NCI-H748 (cell line): ENCODE results near the gene RASA3.

Experiments
- DNase-seq: peaks from one replicate; lab custom pipeline; 2025; ENCODE audit not compliant: unreplicated experiment; lab: John Stamatoyannopoulos, UW

Gene RASA3

GRCh38 chr13:114070098-114070799, 62.2 kb downstream of the RASA3 start:
- no peak for DNase-seq

DNA sequence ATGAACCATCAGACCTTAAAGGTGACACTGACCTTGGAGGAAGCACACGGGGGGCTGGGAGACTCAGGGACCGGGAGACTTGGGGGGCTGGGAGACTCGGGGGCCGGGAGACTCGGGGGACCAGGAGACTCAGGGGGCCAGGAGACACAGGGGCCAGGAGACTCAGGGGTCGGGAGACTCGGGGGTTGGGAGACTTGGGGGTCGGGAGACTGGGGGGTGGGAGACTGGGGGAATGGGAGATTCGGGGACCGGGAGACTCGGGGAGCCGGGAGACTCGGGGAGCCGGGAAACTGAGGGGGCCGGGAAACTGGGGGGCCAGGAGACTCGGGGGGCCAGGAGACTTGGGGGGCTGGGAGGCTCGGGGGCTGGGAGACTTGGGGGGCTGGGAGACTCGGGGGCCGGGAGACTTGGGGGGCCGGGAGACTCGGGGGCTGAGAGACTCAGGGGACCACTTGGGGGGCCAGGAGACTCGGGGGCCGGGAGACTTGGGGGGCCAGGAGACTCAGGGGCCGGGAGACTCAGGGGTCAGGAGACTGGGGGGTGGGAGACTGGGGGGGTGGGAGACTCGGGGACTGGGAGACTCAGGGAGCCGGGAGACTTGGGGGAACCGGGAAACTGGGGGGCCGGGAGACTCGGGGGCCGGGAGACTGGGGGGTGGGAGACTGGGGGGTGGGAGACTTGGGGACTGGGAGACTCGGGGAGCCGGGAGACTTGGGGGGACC, 62.9 kb downstream of the RASA3 start:
- no peak for DNase-seq

DNA sequence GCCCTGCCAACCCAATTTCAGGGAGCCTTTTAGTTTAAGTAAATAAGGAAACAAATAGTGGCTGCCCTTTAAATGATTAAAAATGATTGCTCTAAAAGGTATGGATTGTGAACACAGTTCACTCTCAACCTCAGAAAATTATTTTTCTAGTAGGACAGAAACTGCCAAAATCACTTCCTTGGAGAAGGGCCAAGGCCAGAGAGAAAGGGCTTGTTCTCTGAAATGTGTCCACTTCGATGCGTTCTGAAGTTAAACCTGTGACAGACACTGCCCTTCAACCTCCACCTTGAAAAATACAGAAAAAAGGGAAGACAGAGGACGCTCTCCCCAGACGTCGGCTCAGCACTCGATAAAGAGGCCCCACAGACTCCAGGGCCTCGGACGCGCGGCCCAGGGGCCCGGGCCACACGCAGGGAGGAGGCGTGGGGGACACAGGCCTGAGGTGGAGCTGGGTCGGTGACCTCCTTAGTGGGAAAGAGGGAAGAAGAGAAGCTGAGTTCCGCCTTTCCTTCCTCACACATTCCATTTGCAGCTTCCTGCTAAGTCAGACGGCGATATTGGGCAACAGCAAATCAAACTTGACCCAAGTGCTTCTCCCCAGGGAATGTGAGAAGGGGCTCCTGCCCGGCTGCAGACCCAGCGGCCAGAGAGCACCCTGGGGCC, 63.6 kb downstream of the RASA3 start:
- DNase-seq: no peak

- no peak for DNase-seq
These were observed 64.4 kb downstream of the RASA3 start for GRCh38 chr13:114067886-114068651.

DNA sequence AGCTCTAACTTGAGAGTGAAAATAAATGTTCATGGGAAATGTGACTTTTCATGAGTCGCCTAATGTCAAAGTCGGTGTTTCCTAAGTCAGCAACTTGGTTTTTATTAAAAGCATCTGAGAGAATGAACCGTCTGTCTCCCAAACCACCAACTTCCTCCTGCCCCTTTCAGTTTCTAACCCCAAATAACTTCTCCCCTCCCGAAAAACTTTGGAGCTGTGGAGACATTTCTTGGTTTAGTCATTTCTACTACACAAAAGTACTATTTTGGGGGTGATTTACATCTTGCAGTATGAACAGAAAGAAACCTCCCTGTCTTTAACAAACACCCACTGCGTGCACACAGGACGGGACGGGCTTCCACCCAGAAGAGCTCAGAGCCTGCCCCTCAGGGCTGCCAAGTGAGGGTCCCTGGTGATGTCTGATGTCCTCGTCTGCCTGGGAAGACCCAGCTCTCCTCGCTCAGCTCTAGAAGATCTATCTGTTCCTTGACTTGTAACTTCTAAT, 65.0 kb downstream of the RASA3 start:
- no peak for DNase-seq

DNA sequence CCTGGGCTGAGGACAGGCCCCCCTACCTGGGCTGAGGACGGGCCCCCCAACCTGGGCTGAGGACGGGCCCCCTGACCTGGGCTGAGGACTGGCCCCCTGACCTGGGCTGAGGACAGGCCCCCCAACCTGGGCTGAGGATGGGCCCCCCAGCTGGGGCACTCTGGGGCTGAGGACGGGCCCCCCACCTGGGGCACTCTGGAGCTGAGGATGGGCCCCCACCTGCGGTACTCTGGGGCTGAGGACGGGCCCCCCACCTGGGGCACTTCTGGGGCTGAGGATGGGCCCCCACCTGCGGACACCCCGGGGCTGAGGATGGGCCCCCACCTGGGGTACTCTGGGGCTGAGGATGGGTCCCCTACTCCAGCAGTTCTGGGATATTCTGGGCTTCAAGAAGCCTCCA, 65.5 kb downstream of the RASA3 start:
- DNase-seq: no peak

- no peak for DNase-seq
These were observed 66.3 kb downstream of the RASA3 start for GRCh38 chr13:114065926-114066774.

DNA sequence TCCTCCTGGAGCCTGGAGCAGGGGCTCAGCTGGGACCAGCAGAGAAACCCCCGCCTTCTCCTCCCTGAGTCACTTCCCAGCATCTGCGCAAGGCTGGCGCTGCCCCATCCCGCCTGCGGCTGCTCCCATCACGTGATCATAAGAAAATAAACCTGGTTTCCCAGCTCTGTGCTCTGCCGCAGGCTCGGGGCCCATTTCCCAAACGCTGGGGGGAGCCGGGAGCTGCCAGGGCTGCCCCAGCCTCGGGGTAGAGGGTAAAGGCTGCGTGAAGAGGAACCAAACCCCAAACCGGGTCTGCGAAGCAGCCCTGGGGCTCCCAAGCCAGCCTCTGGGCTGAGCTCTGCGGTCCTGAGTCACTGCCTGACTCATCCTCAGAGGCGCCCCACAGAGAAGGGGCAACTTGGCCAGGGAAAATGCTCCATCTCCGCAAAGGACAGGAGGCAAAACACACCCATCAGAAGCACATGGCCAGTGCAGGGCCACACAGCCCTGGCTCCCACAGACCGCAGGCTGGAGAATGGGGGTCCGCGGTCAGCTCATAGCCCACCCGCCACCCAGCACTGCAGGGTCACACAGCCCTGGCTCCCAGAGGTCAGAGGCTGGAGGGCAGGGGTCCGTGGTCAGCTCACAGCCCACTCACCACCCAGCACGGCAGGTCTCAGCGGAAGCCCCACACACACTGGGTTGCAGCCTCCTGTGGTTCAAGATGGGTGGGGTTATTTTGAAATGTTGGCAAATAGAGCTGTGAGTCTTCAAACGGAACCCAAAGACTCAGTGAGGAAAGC, 67.1 kb downstream of the RASA3 start:
- no peak for DNase-seq

DNA sequence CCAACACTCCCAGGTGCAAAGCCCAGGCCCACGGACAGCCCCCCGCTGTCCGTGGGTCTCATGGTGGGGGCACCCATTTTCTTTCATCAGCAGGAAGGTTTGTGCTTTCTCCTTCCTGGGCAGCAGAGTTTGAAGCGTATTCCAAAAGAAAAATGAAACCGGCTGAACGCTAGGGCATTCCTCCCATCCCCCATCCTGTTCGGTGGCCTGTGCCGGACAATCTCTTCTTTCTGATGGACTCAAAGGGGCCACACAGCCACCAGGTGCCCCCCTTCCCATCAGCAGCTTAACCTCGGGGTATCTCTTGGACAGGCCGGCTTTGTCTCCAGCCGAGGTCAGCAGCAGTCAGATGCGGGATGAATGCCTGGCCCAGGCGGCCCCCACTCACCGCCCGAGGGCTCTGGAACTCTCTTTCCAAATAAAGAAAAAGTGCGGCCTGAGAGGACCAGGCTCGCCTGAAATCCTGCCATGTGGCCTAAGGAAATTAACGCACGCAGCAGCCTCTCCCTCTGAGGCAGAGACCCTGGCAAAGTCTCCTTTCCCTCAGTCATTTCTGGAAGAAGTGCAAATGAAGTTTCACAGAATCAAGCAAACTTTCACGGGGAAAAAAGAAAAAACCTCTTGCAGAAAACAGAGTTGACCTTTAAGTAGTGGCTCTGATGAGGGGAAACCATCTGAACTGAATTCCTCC, 67.8 kb downstream of the RASA3 start:
- DNase-seq: no peak

DNA sequence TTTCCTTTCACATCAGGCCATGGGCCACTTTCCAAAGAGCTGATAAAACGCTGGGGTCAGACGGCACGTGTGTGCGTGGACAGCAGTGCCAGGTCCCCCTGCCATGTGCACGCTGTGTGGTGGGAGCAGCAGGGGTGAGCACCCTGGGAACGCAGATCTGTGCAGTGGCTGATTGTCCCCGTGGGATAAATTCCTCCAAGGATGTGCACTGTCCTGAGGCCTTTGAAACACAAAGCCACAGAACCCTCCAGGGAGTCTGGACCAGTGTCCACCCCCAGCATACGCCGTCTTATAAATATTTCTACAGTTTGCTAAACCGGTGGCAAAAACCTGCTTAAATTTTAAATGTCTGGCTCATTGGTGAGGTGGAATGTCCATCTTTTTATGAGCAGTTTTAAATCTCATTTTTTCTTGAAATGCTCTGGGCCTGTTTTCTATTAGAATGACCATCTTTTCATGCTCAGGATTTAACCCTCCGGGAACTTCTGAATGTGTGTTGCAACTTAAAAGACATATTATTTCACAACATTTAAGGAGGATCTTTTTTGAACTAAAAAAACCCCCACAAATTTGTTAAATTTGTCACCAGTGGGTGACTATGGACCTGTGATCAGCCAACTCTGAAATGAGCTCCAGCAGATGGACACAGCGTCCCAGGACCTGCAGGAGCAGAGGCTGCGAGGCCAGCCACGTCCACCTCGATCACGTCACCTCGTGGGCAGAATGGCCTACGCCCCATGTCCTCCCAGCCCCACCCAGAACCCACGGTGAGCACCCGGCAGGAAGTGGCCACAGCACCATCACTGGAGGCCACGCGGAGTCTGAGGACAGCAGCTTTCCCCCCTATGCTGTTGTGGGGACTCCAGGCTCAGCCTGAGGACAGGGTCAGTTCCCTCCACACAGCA, 68.6 kb downstream of the RASA3 start:
- DNase-seq: no peak

GRCh38 chr13:114062754-114063153, 69.7 kb downstream of the RASA3 start:
- no peak for DNase-seq

DNA sequence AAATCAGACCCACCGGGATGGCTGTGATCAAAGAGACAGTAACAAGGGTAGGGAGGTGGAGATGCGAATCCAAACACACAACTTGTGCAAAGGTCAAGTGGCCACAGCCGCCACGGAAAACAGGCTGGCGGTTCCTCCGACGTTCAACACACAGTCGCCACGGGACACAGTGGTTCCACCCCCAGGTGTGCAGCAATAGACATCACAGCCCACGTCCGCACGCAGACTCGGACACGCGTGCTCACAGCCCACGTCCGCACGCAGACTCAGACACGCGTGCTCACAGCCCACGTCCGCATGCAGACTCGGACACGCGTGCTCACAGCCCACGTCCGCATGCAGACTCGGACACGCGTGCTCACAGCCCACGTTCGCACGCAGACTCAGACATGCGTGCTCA, 70.1 kb downstream of the RASA3 start:
- DNase-seq: no peak

- no peak for DNase-seq
These were observed 70.7 kb downstream of the RASA3 start for GRCh38 chr13:114061744-114062143.

- DNase-seq: no peak
These were observed 71.4 kb downstream of the RASA3 start for GRCh38 chr13:114061047-114061446.

DNA sequence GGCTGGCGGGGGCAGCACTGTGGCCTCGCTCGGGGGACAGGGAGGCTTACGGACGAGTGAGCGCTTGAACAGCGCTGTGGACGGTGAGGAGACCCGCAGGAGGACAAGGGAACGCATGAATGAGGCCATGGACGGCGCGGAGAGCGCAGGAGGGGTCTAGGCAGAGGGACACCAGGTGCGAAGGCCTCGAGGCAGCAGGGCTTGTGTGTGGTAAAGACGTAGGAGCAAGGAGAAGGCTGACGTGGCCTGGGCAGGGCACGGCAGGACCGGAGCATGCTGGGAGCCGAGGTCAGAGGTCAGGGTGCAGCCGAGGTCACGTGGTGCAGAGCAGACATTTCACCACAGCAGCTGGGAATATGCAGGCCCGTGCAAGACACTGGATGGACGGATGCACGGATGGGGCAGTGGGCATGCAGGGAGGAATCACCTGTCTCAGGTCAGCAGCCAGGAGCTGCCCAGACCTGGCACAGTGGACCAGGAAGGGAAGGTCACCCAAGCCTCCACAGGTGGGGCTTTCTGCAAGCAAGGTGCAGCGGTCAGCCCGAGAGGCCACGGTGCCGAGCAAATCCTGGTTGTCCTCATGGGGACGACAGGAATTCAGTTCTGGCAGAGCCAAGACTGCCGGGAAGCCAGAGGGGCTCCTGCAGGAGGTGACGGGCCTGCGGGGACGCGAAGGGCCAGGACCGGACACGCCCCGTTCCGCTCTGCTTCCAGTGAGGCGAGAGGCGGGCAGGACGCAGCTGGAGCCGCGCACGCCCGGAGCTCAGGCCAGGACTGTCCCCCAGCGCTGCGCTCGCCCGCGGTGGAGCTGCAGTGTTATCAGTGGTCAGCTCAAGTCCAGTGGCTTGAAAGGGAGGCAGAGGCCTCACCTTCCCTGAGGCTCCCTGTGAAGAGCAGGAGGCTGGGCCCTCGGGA, 72.2 kb downstream of the RASA3 start:
- DNase-seq: no peak

DNA sequence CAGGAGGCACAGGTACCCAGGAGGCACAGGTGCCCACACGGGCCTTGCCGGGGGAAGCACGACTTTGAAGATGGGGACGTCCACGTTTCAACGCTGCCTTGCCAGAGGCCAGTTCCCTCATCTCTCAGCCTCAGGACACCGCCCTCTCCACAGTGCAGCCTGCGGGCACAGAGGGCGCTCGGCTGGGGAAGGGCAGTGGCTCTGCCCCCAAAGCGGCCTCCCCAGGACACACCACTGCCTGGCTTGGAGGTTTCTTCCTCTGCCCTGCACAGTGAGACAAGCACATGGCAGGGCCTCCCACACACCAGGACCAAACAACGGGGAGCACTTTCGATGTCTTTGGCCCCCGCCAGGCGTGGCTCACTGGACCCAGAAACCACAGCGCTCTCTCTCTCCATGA, 73.0 kb downstream of the RASA3 start:
- DNase-seq: no peak
